LNCAP (cell line): ENCODE data around the gene SOCS1.

Source experiments
- TF ChIP-seq, protein P1 (sequence below): fragments of 450-650 bp; IDR thresholded peaks from 2 replicates; pipeline ENCODE4 v1.5.1; 2017; ENCODE audit warnings: mild to moderate bottlenecking

SOCS1 gene

DNA sequence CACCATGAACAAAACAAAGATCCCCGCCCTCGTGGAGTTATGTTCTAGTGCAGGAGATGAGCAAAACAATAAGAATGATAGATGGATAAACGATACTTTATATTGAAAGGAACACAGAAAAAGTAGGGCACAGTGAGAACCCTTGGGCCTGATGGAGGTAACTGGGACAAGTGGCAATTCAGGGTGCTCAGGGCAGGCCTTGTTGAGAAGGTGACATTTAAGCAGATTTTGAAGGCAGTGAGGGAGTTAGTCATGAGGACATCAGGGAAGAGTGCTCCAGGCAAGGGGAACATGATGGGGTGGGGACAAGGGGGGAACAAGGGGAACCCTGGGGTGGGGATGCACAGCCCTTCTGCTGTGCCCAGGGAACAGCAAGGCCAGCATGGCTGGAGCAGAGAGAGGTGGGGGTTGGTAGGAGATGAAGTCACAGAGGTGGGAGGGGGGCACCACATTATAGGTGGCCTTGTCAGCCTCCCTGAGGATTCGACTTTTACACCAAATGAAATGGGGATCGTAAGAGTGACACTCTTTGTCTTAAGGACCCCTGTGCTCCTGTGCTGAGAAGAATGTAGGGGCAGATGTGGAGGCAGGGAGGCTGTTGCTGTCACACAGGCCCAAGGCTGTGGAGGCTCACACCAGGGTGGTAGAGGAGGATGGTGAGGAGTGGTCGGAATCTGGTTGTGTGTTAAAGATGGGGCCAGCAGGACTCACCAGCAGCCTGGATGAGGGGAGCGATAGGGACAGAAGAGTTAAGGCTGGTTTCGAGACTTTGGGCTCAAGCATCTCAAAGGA lies 34.3 kb upstream of the SOCS1 start:
- TF ChIP-seq, protein P1, sequence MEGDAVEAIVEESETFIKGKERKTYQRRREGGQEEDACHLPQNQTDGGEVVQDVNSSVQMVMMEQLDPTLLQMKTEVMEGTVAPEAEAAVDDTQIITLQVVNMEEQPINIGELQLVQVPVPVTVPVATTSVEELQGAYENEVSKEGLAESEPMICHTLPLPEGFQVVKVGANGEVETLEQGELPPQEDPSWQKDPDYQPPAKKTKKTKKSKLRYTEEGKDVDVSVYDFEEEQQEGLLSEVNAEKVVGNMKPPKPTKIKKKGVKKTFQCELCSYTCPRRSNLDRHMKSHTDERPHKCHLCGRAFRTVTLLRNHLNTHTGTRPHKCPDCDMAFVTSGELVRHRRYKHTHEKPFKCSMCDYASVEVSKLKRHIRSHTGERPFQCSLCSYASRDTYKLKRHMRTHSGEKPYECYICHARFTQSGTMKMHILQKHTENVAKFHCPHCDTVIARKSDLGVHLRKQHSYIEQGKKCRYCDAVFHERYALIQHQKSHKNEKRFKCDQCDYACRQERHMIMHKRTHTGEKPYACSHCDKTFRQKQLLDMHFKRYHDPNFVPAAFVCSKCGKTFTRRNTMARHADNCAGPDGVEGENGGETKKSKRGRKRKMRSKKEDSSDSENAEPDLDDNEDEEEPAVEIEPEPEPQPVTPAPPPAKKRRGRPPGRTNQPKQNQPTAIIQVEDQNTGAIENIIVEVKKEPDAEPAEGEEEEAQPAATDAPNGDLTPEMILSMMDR = no peak

DNA sequence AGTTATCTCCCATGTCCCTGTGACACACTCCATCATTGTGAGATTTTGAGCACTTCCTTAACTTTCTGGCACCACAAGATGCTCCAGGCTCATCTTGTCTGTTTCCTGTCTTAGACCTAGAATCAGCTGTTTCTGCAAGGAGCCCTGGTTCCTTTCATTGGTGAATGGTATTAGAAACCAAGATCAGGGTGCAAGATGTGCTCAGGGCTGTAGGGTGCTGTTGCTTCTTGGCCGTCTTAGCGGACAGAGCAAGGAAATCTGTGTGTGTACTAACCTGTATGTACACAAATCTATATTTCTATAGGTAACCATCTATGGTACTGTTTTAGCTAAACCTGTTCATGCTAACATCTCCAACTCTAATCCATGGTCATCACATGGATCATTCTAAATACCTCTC lies 33.2 kb upstream of the SOCS1 start:
- TF ChIP-seq, protein P1 = no peak

DNA sequence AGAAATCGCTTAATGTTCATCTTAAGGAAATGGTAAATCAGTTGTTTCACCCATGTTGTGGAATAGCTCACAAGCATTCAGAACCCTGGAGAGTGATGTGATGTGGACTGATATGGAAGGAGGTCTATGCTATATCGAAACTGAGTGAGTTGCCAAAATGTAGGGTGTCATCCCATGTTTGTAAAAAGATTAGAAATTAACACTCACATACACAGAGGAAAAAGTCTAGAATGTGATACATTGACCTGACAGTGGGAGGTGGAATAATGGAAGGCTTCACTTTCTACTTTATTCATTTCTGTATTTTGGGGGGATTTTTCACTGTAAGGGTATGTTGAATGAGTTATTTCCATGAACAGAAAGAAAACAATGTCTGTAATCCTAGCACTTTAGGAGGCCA lies 29.8 kb upstream of the SOCS1 start:
- TF ChIP-seq, protein P1 = no peak

DNA sequence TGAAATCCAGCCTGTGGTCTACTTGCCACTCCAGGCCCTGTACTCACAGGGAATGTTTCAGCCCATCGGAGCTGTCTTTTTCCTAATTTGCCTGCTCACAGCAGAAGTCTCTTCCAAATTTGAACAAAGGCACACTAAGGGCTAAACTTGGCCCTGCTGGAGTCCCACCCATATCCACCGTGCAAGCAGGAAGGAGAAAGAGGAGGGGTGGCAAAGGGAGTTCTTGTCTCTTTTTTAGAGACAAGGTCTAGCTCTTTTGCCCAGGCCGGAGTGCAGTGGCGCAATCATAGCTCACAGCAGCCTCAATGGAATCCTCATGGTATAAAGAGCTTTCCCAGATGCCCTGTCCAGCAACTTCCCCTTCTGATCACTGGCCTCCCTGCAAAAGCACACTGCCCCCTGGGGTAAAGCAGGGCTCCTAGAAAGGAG lies 27.8 kb upstream of the SOCS1 start:
- TF ChIP-seq, protein P1 = no peak

DNA sequence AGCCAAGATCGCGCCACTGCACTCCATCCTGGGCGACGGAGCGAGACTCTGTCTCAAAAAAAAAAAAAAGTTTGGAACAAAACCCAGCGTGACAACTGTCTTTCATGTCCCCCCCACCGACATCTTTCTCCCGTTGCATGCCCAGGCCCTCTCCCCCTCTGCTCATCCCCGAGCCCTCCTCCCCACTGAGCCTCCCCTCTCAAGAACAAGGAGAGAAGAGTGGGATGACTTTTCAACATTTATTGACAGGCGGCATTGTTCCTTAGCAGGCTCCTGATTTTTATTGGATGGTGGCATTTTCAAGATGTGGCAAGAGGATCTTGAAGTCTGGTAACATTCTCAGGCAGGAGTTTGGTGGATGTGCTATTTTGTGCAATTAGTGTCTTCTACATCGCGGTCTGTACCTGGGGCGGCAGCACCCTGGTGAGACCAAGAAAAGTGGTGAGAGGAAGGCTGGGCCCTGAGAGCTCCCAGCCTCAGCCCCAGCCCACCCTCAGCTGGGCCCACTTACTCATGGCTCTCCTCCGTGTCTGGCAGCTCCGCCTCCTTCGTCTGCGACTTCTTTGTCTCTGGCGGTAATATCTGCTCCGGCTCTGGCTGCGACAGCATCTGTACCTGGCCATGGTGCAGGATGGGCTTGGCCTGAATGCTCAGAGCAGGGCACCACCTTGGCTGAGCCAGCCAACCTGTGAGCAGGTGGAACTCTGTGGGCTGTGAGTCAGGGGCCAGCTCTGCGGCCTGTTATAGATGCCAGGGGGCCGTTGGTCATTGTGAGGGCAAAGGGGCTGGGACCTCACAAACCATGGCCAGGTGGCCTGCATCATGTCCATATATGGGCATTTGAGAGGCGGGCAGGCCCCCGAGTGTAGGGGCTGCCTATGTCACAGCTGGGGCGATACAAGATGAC lies 24.9 kb upstream of the SOCS1 start, which contains the start of gene PRM1:
PRM1 (minus strand) TSS at position 715 of the 907 bp plus-strand sequence; CDS start at position 623, 92 bp downstream.
- TF ChIP-seq, protein P1 = no peak

DNA sequence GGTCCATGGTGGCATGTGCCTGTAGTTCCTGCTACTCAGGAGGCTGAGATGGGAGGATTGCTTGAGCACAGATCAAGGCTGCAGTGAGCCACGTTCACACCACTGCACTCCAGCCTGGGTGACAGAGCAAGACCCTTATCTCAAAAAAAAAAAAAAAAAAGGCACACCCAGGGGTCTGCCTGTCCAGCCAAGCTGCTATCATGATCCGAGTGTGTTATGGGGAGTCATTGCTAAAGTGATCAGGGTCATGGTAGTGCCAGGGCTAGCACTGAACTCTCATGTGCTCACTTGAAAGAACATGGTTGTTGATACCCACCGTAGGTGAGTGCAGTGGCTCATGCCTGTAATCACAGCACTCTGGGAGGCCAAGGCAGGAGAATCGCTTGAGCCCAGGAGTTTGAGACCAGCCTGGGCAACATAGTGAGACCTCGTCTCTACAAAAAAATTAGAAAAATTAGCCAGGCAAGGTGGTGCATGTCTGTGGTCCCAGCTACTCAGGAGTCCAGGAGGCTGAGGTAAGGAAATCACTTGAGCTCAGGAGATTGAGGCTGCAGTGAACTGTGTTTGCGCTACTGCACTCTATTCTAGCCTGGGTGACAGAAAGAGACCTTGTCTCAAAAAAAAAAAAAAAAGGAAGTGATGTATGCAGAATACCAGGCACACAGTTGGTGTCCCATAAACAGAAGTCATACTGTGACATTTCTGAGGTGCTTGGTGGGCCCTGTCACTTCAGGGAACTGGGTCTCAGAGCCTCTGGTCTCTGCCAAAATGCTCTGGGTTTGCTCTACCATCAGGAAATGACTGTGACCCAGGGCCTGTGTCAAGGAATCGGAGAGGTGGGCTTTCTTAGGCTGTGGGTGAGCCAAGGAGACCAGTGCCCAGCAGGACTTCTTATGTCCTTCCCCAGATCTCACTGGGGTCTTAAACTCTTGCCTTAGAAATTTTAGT lies 23.0 kb upstream of the SOCS1 start:
- TF ChIP-seq, protein P1 = no peak
